SK-N-DZ (cell line): ENCODE measurements around the gene SMAP2.
A peak's percentile ranks its signal among the peaks of the same experiment; 100 is the strongest.
"Not testable (repeated sequence)": the region's sequence is repeated elsewhere in the genome, so short reads cannot be mapped to it uniquely, and the experiment has no call there.

ENCODE experiments used
- DNase-seq: peaks from one replicate; pipeline ENCODE4 v3.0.0-alpha.2; 2015; ENCODE audit warnings: low spot score

Gene SMAP2

DNA sequence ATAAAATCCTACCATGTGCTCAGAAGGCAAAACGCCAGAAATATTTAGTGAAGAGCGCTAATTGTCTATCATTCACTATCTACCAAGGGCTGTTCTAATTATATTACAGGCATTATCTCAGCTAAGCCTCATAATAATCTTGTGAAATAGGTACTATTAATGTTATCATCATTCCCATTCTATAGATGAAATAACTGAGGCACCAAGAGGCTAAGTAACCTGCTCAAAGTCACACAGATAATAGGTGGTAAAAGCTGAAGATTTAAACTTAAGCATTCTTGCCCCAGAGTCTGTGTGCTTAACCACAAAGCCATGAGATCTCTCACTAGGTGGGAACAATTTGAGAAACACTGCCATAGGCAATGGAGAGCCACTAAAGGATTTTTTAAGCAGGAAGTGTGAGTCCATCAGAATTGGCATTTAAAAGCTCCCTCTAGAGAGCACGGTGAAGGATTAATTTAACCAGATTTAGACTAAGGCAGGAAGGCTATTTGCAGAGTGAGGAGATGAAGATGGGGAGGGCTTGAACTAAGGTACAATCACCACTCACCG is 1.7 kb upstream of the SMAP2 start:
- DNase-seq: no peak

DNA sequence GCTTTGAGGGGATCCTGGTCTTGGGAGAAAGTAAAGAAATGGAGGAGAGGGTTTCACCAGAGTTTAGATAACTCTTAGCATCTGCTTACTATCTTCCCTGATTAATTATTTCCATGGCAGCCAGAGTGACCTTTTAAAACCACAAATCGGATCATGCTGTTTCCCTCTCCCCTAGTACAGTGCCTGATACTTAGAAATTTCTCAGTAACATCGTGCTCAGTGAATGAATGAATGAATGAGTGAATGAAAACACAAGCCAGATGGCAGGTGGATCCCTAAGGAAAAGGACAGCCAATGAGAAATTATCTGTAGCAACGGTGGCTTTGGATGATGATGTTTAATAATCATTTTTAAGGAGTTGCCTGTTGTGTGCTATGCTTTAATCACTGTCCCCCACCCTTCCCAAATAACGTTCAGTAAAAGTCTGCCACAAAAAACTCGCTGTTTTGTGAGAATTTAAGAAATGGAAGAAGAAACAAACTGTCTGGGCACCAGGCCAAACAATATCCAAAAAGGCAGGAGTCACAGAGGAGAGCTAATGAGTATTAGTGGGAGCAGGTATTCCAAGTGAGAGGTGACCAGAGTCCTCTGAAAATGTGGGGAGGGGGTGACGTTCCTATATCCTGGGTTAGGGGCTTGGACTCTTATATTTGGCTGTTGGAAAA is 737 bp upstream of the SMAP2 start:
- no peak for DNase-seq

DNA sequence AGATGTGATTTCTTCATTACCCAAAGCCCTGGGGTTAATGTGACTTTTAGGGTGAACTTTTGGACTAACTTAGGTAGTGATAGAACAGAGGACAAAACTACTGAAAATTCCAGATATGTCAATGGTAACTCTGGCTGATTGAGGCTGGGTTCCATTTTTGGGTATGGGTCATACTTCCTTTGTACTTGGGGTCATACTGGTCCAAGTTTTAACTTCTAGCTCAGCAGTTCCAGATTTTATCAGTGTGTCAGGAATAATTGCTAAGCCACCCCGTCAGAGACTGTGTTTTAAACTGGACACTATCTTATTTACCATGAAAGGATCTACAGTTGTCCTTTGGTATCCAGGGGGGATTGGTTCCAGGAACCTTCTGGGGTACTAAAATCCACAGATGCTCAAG is 4.0 kb downstream of the SMAP2 start:
- no peak for DNase-seq

DNA sequence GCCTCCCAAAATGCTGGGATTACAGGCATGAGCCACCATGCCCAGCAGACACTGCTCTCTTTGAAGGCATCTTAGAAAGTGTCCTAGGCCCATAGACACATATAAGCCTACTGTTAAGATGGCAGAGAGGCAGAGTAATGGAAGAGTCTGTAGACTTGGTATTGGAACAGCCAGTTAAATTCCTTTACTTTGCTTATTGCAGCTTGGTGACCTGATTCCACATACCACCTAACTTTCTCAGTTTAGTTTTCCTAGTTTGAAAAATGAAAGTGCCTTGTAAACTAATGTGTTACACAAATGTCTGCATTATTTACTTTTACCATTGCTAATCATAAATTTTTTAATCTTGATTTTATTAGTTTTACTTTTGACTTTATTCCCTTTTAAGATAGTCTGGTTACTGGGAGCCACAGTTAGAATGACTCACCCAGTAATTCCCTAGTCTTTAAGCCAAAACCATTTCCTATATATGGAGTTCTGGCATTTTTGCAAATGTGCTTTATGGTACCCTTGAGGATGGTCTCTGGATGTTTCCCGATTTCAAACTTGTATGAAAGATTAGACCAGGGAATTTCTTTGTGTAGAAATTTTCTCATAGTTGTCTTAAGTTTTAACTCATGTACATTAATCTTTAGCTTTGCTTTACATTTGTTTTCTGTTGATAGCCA is 6.4 kb downstream of the SMAP2 start:
- DNase-seq: no peak

DNA sequence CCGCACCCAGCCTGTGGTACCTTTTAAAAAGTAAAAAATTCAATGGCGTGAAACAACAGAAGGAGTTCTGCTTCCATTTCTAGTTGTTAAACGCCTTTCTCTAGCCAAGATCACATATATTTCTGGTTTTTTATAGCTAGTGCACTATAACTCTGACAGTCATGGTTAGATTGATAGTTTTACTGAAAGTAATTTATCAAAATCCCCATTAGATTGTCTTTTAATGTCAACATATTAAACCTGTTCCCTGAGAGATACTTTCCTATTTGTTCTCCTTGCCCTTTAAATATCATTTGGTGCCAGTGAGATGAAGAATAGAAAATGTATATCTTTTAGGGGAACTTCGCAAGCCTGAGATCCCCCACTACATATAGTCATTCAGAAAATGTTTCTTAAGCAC is 7.3 kb downstream of the SMAP2 start:
- DNase-seq: no peak

DNA sequence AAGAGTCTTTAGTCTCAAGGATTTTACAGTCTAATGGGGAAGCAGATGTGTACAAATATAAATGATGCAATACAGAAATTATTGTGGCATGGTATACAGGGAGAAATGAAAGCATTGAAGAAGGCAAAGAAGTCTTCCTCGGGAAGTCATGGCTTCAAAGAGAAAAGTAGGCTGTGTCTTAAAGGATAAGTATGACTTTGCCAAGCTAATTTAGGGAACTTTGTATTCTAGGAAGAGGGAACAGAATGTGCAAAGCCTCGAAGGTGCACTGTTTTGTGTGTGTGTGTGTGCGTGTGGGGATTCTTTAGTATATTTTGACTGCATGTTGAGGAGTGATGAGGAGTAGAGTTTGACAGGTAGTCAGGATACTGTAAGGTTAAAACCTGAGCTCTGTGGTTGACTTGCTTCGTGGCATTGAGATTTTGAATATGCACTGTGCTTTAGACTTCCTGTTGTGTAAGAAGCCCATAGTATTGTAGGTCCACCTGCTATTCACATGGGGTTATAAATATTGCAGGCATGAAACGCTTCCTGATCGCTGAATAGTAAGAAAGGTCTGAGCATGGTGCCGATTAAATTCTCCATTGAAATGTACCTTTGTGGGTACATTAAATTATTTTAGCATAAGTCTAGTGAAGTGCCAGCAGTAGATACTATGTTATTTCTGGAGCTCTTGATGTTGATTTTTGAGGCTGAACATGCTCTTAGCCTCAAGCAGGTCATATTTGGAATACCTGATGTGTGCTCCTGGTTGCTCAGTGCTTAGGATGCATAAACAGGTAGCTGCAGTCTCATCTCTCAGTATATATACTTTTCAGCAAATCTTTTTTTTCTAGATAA is 8.0 kb downstream of the SMAP2 start:
- DNase-seq: no peak

DNA sequence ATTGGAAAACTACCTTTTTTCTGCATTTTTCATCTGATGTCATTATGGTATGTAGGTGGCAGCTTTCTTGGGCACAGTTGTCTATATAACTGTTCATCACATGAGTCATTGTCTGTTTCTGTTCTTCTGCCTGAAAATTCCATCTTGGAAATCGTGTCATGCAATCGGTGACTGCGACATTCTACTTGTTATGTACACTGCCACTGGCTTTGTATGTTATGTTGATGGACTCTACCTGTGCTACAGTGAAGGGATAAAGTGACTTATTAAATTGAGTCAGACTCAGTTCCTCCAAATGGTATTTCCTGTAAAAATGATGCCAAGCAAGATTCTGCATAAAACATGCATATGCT is 8.6 kb downstream of the SMAP2 start:
- no peak for DNase-seq

DNA sequence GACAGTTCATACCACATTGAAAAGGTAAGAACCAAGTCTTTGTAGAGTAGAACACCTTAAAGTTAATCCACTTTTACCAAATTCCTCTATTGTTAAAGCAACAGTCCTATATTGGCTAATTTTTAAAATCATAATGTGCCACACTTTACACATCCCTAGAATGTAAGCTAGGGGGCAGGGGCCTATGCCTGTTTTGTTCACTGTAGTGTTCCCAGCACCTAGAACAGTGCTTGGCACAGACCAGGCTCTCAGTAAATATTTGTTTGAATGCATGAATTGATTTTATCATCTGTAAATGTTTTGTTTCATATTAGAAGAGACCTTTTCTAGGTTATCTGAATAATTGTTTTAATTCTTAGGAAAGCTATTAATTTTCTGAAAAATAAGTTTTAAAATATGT is 9.1 kb downstream of the SMAP2 start:
- no peak for DNase-seq

DNA sequence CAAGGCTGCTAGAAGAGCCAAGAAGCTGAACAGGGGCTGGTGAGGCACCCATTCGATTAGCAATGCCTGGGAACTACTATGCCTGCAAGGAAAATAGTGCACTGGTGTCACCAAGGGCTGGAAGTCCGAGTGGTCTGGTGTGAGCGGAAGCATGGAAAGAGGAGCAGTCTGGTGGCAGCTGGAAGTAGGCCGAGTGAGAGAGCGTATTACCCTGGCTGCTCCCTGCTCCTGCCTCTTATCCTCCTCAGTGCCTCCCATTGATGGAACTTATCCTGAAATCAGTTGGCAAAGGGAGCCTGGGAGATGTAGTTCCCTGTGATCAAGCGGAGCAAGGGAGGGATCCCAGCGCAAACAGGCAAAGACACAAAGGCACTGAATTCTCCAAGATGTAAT is 9.6 kb downstream of the SMAP2 start:
- peak; percentile 31 for DNase-seq

DNA sequence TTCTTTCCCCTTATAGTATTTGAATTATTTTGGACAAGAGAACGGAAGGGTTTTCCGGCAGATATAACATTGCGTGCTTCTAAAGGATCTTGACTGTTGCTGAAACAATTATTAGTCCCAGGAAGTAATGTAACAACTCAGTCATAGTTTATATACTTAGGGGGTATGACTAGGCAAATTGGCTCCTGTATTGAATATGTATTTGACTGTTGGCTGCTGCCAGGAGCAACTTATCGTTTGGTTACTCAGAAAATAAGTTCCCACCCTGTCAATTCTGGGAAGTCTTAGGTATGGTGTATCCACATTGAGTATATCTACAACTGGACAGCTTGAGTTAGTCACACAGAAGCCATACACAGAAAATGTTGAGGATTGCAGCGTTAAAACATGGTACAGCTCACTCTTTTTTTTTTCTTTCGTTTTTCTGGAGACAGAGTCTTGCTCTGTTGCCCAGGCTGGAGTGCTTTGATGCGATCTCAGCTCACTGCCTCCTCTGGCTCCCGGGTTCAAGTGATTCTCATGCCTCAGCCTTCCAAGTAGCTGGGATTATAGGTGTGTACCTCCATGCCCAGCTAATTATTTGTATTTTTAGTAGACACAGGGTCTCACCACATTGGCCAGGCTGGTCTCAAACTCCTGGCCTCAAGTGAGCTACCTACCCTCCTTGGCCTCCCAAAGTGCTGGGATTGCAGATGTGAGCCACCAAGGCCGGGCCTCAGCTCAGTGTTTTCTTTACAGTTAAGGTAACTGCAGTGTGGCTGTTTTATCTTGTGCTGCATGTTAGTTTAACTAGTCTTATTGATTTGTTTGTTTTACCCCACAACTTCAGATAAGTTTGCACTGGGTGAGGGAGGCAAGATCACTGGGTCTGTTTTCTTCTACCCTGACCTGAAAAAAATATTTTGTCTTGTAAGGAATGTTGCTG is 10.2 kb downstream of the SMAP2 start:
- DNase-seq: no peak

DNA sequence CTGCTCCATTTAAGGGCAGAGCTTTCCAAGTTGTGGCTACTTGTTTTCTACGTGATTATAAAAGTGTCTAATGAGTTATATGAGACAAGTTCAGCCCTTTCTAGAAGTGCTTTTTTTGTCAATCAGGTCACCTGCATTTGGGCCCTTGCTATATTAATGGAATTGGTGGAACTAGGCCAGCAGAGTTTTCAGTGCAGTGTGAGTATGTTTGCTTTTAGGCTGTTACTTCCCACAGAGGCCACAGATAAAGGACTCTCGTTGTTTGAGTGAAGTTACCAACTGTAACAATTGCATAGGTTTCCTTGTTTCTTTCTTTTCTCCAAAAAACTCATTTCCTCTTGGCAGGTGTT is 10.9 kb downstream of the SMAP2 start:
- DNase-seq: no peak

DNA sequence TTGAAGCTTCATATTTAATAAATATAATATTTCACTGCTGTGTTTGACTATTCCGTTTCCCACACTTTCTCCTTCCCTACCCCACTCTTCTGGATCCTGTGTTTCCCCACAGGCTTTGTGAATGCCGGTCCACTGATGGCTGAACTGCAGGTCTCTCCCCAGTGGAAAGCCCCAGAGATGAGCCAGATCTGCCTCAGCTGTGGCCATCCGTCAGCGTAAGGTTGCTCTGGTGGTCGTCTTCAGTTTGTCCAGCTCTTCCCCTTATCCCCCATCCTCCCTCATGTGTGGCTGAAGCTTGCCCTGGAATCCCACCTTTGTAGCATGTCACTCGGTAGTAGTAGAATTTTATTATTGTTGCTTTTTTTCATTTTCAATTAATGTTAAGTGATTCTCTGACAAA is 11.4 kb downstream of the SMAP2 start:
- DNase-seq: no peak

DNA sequence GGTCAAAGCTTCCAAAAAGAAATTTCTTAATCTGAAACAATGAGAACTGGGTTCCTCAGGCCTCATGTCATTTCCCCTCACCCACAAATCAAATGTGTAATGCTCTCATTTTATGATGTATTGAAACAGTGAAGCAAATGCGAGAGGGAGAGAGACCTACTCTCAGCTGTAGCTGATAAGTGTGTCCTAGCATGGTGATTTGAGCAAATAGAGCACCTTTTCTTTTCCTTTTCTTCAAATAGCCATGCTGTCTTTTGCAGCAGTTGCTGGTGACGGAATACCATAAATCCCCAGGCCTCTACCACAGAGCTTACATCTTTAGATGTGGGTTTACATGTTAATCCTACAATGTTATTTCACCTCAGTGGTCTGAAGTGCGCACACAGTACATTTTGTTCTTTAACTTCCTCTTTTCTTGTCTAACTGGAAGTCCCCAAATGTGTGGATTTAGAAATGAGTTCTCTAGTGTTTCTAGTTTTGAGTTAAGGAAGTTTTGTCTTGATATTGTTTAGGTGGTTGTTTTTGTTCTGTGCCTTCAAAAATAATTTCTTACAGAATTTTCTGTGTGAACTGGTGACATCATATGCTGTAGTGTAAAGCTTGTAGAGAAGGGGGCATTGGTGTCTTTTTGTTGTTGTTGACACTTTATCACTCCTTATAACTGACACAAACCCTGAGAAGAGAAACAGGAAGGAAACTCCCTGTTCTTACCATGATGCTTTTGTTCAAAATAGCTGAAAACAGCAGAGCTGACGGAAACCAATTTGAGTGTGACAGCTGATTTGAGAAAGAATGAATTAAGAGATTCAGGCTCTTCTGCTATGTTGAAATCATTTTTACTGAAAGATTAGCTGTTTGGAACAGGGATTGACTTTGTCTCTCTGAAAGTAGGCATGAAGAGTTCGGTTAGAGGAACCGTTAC is 12.2 kb downstream of the SMAP2 start:
- no peak for DNase-seq

DNA sequence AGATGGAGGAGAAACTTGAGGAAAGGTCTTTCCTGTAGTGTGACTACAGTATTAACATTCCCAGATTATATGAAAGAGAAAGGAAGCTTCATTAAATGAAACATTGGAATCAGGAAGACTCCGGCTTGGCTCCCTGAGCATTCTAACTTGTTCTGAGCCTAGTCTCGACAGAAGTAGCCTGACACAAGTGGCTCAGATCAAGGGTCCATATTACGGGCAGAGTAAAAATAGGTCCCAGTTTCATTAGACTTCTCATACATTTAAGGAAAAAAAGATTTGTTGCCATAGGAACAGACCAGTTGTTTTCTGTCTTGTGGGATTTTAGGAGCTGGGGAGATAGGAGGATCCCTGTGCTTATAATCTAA is 12.8 kb downstream of the SMAP2 start:
- DNase-seq: no peak

DNA sequence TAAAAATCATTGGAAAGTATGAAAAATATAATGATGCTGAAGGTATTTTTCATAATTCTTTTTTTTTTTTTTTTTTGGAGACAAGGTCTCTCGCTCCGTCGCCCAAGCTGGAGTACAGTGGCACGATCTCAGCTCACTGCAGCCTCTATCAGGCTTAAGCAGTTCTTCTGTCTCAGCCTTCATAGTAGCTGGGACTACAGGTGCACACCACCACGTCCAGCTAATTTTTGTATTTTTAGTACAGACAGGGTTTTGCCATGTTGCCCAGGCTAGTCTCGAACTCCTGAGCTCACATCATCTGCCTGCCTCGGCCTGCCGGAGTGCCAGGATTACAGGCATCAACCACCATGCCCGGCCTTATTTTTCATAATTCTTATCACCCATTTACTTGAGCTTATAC is 13.3 kb downstream of the SMAP2 start:
- DNase-seq: no peak

DNA sequence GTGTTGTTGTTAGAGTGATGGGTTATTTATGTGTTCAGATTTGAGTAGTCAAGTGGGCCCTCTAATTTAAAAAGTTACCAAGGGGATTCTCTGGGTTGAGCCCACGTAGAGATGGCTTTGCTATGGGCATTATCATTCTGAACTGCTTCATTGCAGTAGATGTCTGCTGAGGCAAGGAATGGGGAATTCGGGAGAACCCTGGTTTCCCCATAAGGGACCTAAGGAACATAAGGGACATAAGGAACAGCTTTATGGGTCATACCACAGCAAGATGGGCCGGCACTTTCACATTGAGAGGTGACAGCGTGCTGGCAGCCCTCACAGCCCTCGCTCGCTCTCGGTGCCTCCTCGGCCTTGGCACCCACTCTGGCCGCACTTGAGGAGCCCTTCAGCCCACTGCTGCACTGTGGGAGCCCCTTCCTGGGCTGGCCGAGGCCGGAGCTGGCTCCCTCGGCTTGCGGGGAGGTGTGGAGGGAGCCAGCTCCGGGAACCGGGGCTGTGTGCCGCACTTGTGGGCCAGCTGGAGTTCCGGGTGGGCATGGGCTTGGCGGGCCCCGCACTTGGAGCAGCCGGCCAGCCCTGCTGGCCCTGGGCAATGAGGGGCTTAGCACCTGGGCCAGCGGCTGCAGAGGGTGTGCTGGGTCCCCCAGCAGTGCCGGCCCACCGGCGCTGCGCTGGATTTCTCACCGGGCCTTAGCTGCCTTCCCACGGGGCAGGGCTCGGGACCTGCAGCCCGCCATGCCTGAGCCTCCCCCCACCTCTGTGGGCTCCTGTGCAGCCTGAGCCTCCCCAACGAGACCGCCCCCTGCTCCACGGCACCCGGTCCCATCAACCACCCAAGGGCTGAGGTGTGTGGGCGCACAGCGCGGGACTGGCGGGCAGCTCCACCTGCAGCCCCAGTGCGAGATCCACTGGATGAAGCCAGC is 14.1 kb downstream of the SMAP2 start:
- DNase-seq: not testable (repeated sequence)

DNA sequence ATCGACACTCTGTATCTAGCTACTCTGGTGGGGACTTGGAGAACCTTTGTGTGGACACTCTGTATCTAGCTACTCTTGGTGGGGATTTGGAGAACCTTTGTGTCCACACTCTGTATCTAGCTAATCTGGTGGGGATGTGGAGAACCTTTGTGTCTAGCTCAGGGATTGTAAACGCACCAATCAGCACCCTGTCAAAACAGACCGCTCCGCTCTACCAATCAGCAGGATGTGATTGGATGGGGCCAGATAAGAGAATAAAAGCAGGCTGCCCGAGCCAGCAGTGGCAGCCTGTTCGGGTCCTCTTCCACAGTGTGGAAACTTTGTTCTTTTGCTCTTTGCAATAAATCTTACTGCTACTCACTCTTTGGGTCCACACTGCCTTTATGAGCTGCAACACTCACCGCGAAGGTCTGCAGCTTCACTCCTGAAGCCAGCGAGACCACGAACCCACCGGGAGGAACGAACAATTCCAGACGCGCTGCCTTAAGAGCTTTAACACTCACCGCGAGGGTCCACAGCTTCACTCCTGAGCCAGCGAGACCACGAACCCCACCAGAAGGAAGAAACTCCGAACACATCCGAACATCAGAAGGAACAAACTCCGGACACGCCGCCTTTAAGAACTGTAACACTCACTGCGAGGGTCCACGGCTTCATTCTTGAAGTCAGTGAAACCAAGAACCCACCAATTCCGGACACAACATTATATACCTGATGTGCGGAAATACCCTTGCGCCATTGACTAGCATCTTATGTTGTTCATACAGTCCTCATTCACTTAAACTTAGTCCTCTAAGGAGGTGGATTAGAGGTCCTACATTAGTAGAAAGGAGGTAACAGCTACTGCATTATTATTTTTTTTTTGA is 15.2 kb downstream of the SMAP2 start:
- not testable (repeated sequence) for DNase-seq

DNA sequence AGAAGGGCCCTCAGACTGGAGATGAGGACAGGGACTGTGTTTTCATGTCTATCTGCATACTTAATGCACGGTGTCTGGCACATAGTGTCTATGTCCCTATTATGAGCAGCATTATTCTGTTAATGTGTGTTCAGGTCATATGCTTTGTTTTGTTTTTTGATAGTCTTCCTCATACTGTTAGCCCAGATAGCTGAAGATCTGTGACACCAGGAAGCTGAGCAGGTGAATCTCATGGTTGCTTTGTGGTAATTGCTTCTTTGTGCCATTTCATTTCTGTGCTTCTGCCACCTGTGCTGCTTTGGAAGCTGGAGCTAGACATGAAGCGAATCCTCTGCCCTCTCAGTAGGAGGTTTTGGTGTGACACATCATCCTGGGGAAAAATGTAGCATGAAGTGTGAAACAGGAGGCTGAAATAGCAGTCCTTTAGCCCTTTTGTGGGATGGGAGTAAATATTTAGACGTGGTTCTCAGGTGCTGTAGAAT is 15.8 kb downstream of the SMAP2 start:
- no peak for DNase-seq
